C4-2B (cell line): ENCODE data around the gene RAB6A.

Experiments
- CTCF ChIP-seq: fragments of 450-650 bp; conservative IDR thresholded peaks from 2 replicates; pipeline ENCODE4 v1.5.1; 2017; ENCODE audit warnings: mild to moderate bottlenecking
- ZFX ChIP-seq: fragments of 450-650 bp; IDR thresholded peaks from 2 replicates; pipeline ENCODE4 v1.6.1; 2017

- TF ChIP-seq CTCF (no peak), ZFX (no peak)
Observed at GRCh38 chr11:73728000-73728399, 32.9 kb downstream of the RAB6A start.
